Effector memory CD8-positive, alpha-beta T cell (primary cell): ENCODE results near the gene GSS.

ENCODE experiments used
- ATAC-seq: fragments of 150-1000 bp; cut with Tn5 transposase; replicated peaks from 2 replicates; pipeline ENCODE4 v1.10.0; 2021; ENCODE audit warnings: mild to moderate bottlenecking, moderate library complexity
- DNase-seq, 3 experiments: peaks; one replicate each; pipeline ENCODE4 v3.0.0; 2021
- H3K27ac Mint-ChIP-seq, 2 donors: one replicate each; pipeline ENCODE4 v1.8.0; 2022; ENCODE audit warnings: mild to moderate bottlenecking in 2 of 2, mixed read lengths in 2 of 2, moderate library complexity in 2 of 2
- H3K27me3 Mint-ChIP-seq, 2 donors: one replicate each; pipeline ENCODE4 v1.8.0; 2022; ENCODE audit warnings: mixed read lengths in 2 of 2
- H3K36me3 Mint-ChIP-seq: one replicate; pipeline ENCODE4 v1.8.0; 2022; ENCODE audit warnings: mild to moderate bottlenecking, moderate library complexity, mixed read lengths; ENCODE audit not compliant: insufficient read depth
- H3K4me1 Mint-ChIP-seq, 2 donors: one replicate each; pipeline ENCODE4 v1.8.0; 2022; ENCODE audit warnings: low read depth in 2 of 2, mixed read lengths in 2 of 2
- H3K4me3 Mint-ChIP-seq, 2 donors: one replicate each; pipeline ENCODE4 v1.8.0; 2022; ENCODE audit warnings: mild to moderate bottlenecking in 2 of 2, mixed read lengths in 2 of 2, moderate library complexity in 2 of 2
- H3K9me3 Mint-ChIP-seq, 2 donors: one replicate each; pipeline ENCODE4 v1.8.0; 2022; ENCODE audit warnings: mixed read lengths in 2 of 2

The GSS gene

GRCh38 chr20:34956041-34956458 is 444 bp upstream of the GSS start:
- DNase-seq (no peak), ATAC-seq (no peak)
- Mint-ChIP-seq H3K4me1 (peaks cover 19 to 20% of the 10 kb centered on the region in 2 donors), H3K36me3 (peaks cover 3% of the 10 kb centered on the region), H3K4me3 (peak overlapping the region; percentile 94 to 99), H3K9me3 (no peaks in the 10 kb centered on the region), H3K27ac (peak overlapping the region; percentile 93 to 98), H3K27me3 (no peaks in the 10 kb centered on the region)

GRCh38 chr20:34954904-34955230 is 739 bp downstream of the GSS start:
- Mint-ChIP-seq H3K27me3 (no peaks in the 10 kb centered on the region), H3K27ac (peak overlapping the region; percentile 93 to 98), H3K9me3 (no peaks in the 10 kb centered on the region), H3K4me3 (peak overlapping the region; percentile 94 to 99), H3K36me3 (peaks cover 8% of the 10 kb centered on the region), H3K4me1 (peaks cover 19 to 20% of the 10 kb centered on the region in 2 donors)
- ATAC-seq (no peak), DNase-seq (no peak)

GRCh38 chr20:34953960-34954359 is 1.6 kb downstream of the GSS start:
- ATAC-seq (no peak), DNase-seq (no peak)
- no peaks in the 10 kb centered on the region for H3K9me3 Mint-ChIP-seq
- peaks cover 8% of the 10 kb centered on the region for H3K36me3 Mint-ChIP-seq
- no peak overlapping the region for H3K27ac Mint-ChIP-seq
- peak overlapping the region in 1 of 2 donors; percentile 94 for H3K4me3 Mint-ChIP-seq
- peaks cover 19 to 20% of the 10 kb centered on the region in 2 donors for H3K4me1 Mint-ChIP-seq
- no peaks in the 10 kb centered on the region for H3K27me3 Mint-ChIP-seq

- H3K36me3 Mint-ChIP-seq, result peaks cover 11% of the 10 kb centered on the region
- H3K27me3 Mint-ChIP-seq, result no peaks in the 10 kb centered on the region
- H3K27ac Mint-ChIP-seq, result no peak overlapping the region
- no peak overlapping the region for H3K4me3 Mint-ChIP-seq
- ATAC-seq (no peak), DNase-seq (no peak)
- peaks cover 19 to 20% of the 10 kb centered on the region in 2 donors for H3K4me1 Mint-ChIP-seq
- H3K9me3 Mint-ChIP-seq, result no peaks in the 10 kb centered on the region
These were observed 2.9 kb downstream of the GSS start for GRCh38 chr20:34952671-34953070.

GRCh38 chr20:34951652-34952051 is 4.0 kb downstream of the GSS start:
- H3K27ac Mint-ChIP-seq, result no peak overlapping the region
- no peaks in the 10 kb centered on the region for H3K27me3 Mint-ChIP-seq

GRCh38 chr20:34951252-34951651 is 4.4 kb downstream of the GSS start:
- H3K36me3 Mint-ChIP-seq, result peaks cover 11% of the 10 kb centered on the region
- H3K27me3 Mint-ChIP-seq, result no peaks in the 10 kb centered on the region
- no peak overlapping the region for H3K4me3 Mint-ChIP-seq
- no peak overlapping the region for H3K27ac Mint-ChIP-seq
- no peaks in the 10 kb centered on the region for H3K9me3 Mint-ChIP-seq
- H3K4me1 Mint-ChIP-seq, result peaks cover 17 to 20% of the 10 kb centered on the region in 2 donors
- DNase-seq (no peak), ATAC-seq (no peak)

More at GRCh38 chr20:34951652-34952051, 4.0 kb downstream of the GSS start:
- Mint-ChIP-seq H3K4me1 (peaks cover 19 to 20% of the 10 kb centered on the region in 2 donors), H3K9me3 (no peaks in the 10 kb centered on the region), H3K4me3 (no peak overlapping the region), H3K36me3 (peaks cover 11% of the 10 kb centered on the region)
- ATAC-seq, result no peak
- DNase-seq, result no peak

- Mint-ChIP-seq H3K9me3 (no peaks in the 10 kb centered on the region), H3K36me3 (peaks cover 8% of the 10 kb centered on the region), H3K4me3 (no peak overlapping the region), H3K27ac (no peak overlapping the region), H3K4me1 (peaks cover 0 to 4% of the 10 kb centered on the region in 2 donors), H3K27me3 (no peaks in the 10 kb centered on the region)
- no peak for DNase-seq
- no peak for ATAC-seq
These were observed 6.5 kb downstream of the GSS start for GRCh38 chr20:34949120-34949519.

- DNase-seq, result no peak
- Mint-ChIP-seq H3K9me3 (no peaks in the 10 kb centered on the region), H3K36me3 (peaks cover 11% of the 10 kb centered on the region), H3K27me3 (no peaks in the 10 kb centered on the region), H3K27ac (no peak overlapping the region), H3K4me3 (no peak overlapping the region), H3K4me1 (peaks cover 0 to 4% of the 10 kb centered on the region in 2 donors)
- no peak for ATAC-seq
These were observed 7.6 kb downstream of the GSS start for GRCh38 chr20:34948030-34948429.

- H3K4me1 Mint-ChIP-seq, result no peaks in the 10 kb centered on the region
- peaks cover 11% of the 10 kb centered on the region for H3K36me3 Mint-ChIP-seq
- H3K9me3 Mint-ChIP-seq, result no peaks in the 10 kb centered on the region
- DNase-seq, result no peak
- no peak overlapping the region for H3K27ac Mint-ChIP-seq
- no peaks in the 10 kb centered on the region for H3K27me3 Mint-ChIP-seq
- no peak overlapping the region for H3K4me3 Mint-ChIP-seq
- no peak for ATAC-seq
These were observed 8.3 kb downstream of the GSS start for GRCh38 chr20:34947336-34947735.

GRCh38 chr20:34946661-34947060 is 8.9 kb downstream of the GSS start:
- H3K36me3 Mint-ChIP-seq, result peaks cover 11% of the 10 kb centered on the region
- no peaks in the 10 kb centered on the region for H3K4me1 Mint-ChIP-seq
- no peak for ATAC-seq
- DNase-seq, result no peak
- H3K9me3 Mint-ChIP-seq, result no peaks in the 10 kb centered on the region
- no peak overlapping the region for H3K4me3 Mint-ChIP-seq
- H3K27ac Mint-ChIP-seq, result no peak overlapping the region
- H3K27me3 Mint-ChIP-seq, result no peaks in the 10 kb centered on the region

- H3K27ac Mint-ChIP-seq, result peak overlapping the region in 1 of 2 donors; percentile 4
- H3K36me3 Mint-ChIP-seq, result peaks cover 18% of the 10 kb centered on the region
- no peaks in the 10 kb centered on the region for H3K9me3 Mint-ChIP-seq
- DNase-seq (no peak), ATAC-seq (no peak)
- H3K27me3 Mint-ChIP-seq, result no peaks in the 10 kb centered on the region
- no peak overlapping the region for H3K4me3 Mint-ChIP-seq
- no peaks in the 10 kb centered on the region for H3K4me1 Mint-ChIP-seq
These were observed 10.1 kb downstream of the GSS start for GRCh38 chr20:34945315-34946077.

- Mint-ChIP-seq H3K9me3 (no peaks in the 10 kb centered on the region), H3K27ac (peak overlapping the region; percentile 7 to 28), H3K4me3 (no peak overlapping the region), H3K36me3 (peaks cover 16% of the 10 kb centered on the region), H3K27me3 (no peaks in the 10 kb centered on the region), H3K4me1 (no peaks in the 10 kb centered on the region)
- DNase-seq (no peak), ATAC-seq (no peak)
These were observed 11.6 kb downstream of the GSS start for GRCh38 chr20:34943808-34944567.

- Mint-ChIP-seq H3K27ac (no peak overlapping the region), H3K9me3 (no peaks in the 10 kb centered on the region), H3K36me3 (peaks cover 13% of the 10 kb centered on the region), H3K27me3 (no peaks in the 10 kb centered on the region), H3K4me1 (no peaks in the 10 kb centered on the region), H3K4me3 (no peak overlapping the region)
- DNase-seq (no peak), ATAC-seq (no peak)
These were observed 13.3 kb downstream of the GSS start for GRCh38 chr20:34942301-34942700.

GRCh38 chr20:34941226-34941625 is 14.4 kb downstream of the GSS start:
- Mint-ChIP-seq H3K27me3 (no peaks in the 10 kb centered on the region), H3K4me1 (no peaks in the 10 kb centered on the region), H3K9me3 (no peaks in the 10 kb centered on the region), H3K4me3 (no peak overlapping the region), H3K27ac (no peak overlapping the region), H3K36me3 (peaks cover 18% of the 10 kb centered on the region)
- DNase-seq (no peak), ATAC-seq (no peak)
